Fibroblast of pulmonary artery (primary cell): ENCODE measurements around the gene MACC1.

ENCODE experiments used
- DNase-seq: peaks from one replicate; pipeline ENCODE4 v3.0.0-alpha.2; 2010; ENCODE audit warnings: low read depth
- H3K4me3 ChIP-seq: replicated peaks from 2 replicates; pipeline ENCODE4 v1.5.1; 2011; ENCODE audit warnings: low read depth, mild to moderate bottlenecking, control low read depth, low read length, moderate library complexity
- CTCF ChIP-seq: IDR thresholded peaks from 2 replicates; pipeline ENCODE4 v1.5.1; 2011; ENCODE audit warnings: mild to moderate bottlenecking, control low read depth, low read length, inconsistent platforms; ENCODE audit errors: missing control alignments

Gene MACC1

GRCh38 chr7:20238194-20238753, 21.1 kb upstream of the MACC1 start:
- no peak for DNase-seq
- no peak overlapping the region for H3K4me3 ChIP-seq
- TF ChIP-seq CTCF: no peak

DNA sequence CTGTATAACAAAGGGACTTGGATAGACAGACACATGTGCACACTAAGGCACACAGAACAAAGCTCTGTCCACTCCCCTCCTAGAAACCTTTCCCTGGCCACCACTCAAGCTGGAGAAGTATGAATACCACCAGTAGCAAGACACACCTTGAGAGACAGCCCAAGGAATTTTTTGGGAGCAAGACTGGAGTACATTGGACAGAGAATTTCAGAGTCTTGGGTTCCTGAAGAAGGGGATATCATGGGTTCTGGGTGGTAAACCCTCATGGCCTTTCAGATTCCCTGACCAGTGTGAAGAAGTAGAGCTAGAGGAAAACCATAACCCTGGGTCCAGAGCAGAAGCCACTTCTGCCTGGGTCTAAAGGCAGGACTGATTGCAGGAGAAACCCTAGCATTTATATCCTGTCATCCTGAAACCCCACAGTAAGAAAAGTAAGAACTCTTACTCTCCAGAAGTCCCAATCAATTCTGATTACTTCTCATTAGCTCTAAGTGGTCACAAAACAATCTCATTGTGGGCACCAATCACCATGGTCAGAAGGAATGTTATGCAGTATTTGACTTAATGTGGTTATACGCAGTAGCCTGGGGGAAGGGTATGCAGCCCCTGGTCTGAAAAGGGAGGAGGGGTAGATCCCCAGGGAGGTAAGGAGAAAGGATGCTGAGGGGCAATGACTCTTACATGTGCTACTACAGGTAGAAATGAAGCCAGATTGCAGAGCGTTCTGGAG, 20.4 kb upstream of the MACC1 start:
- no peak for TF ChIP-seq CTCF
- H3K4me3 ChIP-seq: no peak overlapping the region
- DNase-seq: no peak

DNA sequence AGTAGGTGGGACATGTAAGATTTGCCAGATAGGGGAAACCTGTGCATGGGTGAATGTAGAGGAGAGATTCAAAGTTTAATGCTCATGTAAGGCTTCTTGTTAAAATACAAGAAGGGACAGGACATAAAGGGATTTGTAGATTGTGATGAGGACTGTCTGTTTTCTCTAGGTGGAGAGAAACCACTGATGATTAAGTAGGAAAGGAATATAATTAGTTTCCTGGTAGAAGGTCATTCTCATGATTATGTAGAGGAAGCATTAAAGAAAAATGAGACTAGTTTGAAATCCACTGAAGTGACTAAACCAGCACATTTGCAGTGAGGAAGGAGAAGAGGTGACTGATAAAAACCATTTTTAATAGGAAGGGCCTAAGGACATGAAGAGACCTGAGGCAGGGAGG, 19.6 kb upstream of the MACC1 start:
- no peak for DNase-seq
- TF ChIP-seq CTCF: no peak
- H3K4me3 ChIP-seq: no peak overlapping the region

GRCh38 chr7:20236043-20236442, 18.9 kb upstream of the MACC1 start:
- no peak overlapping the region for H3K4me3 ChIP-seq
- no peak for TF ChIP-seq CTCF
- DNase-seq: no peak

DNA sequence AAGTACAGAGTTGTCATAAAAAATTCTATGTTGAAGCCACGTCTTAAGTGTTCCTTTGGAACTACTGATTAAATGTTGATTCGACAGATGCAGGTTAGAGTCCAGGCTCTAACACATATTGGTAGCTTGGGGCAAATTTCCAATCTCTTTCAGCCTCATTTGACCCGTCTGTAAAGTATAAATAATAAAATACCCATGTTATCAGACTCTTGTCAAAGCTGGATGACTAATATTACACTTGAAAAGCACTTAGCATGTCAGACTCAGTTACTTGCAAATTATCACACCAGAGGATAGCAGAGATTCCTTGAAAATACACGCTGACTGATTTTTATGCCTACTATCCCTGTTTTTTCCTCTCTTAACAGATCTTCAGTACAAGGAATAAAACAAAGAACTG, 18.1 kb upstream of the MACC1 start:
- TF ChIP-seq CTCF: no peak
- H3K4me3 ChIP-seq: no peak overlapping the region
- DNase-seq: no peak

- TF ChIP-seq CTCF: no peak
- H3K4me3 ChIP-seq: no peak overlapping the region
- no peak for DNase-seq
These were observed 16.2 kb upstream of the MACC1 start for GRCh38 chr7:20233362-20233761.

DNA sequence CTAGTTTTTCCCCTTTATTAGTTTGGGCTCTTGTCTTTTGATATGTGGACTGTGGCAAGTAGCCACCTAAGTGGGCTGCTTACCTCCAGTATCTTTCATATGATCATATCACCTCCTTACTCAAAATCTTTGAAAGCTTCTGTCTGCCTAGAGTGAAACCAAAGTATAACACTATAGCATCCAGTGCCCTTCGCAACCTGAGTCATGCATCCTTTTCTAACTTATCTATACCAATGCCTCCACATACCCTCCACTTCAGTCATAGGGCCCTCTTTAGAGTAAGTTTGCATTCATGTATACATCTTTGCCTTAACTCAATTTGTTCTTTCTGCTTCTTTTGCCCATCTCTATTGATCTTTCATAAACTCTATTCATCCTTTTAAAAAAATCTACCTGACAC, 15.7 kb upstream of the MACC1 start:
- DNase-seq: no peak
- TF ChIP-seq CTCF: no peak
- no peak overlapping the region for H3K4me3 ChIP-seq
